H1 (cell line): ENCODE results near the gene AHDC1. TPM values are rescaled to one million over a fixed set of nuclear protein-coding genes. Genes with fewer than 3 reads are reported as not detected.

Source experiments
- BACH1 ChIP-seq: IDR thresholded peaks from 2 replicates; pipeline ENCODE4 v1.6.1; 2012; ENCODE audit warnings: low read length, improper control_type of control experiment
- CBX5 ChIP-seq: fragments of 300-800, 300-1000 bp; sonication (generic); IDR thresholded peaks from 2 replicates; pipeline ENCODE4 v1.7.1; 2016; ENCODE audit warnings: antibody characterized with exemption, low read length, low read depth
- CEBPB ChIP-seq: IDR thresholded peaks from 2 replicates; pipeline ENCODE4 v1.6.1; 2012; ENCODE audit warnings: low read depth, low read length
- CHD2 ChIP-seq: IDR thresholded peaks from 2 replicates; pipeline ENCODE4 v1.6.1; 2012; ENCODE audit warnings: low read length, improper control_type of control experiment
- CREB1 ChIP-seq: IDR thresholded peaks from 2 replicates; pipeline ENCODE4 v1.6.1; 2012; ENCODE audit warnings: inconsistent platforms
- CTBP2 ChIP-seq: IDR thresholded peaks from 2 replicates; pipeline ENCODE4 v1.7.0; 2011; ENCODE audit warnings: borderline replicate concordance, mild to moderate bottlenecking, moderate library complexity, mixed read lengths, low read length; ENCODE audit not compliant: insufficient read depth, insufficient read length
- CTCF ChIP-seq, 3 experiments: IDR thresholded peaks; 1 replicate in 2 of 3; 2 replicates in 1 of 3; pipeline versions ENCODE4 v1.5.1 to v1.6.1; 2011; ENCODE audit warnings: low read length in 3 of 3, mild to moderate bottlenecking in 3 of 3, inconsistent platforms in 2 of 3, low read depth in 1 of 3, moderate library complexity in 1 of 3; ENCODE audit not compliant: insufficient read depth in 1 of 3; ENCODE audit errors: control extremely low read depth in 1 of 3
- FOSL1 ChIP-seq: IDR thresholded peaks from 2 replicates; pipeline ENCODE4 v1.6.1; 2011; ENCODE audit warnings: mild to moderate bottlenecking, low read depth, low read length, moderate library complexity; ENCODE audit not compliant: insufficient read depth
- JUND ChIP-seq: IDR thresholded peaks from 2 replicates; pipeline ENCODE4 v1.6.1; 2011; ENCODE audit warnings: mild to moderate bottlenecking, improper control_type of control experiment, low read length
- MAFK ChIP-seq: IDR thresholded peaks from 2 replicates; pipeline ENCODE4 v1.6.1; 2012; ENCODE audit warnings: low read depth, mild to moderate bottlenecking, improper control_type of control experiment, low read length
- MAX ChIP-seq: IDR thresholded peaks from 2 replicates; pipeline ENCODE4 v1.6.1; 2012; ENCODE audit warnings: inconsistent platforms
- POLR2A ChIP-seq, 2 experiments: IDR thresholded peaks; 1 replicate in 1 of 2; 2 replicates in 1 of 2; pipeline ENCODE4 v1.6.1; 2011; ENCODE audit warnings: low read depth in 2 of 2, low read length in 2 of 2, mild to moderate bottlenecking in 2 of 2; ENCODE audit errors: control extremely low read depth in 1 of 2
- RBBP5 ChIP-seq: IDR thresholded peaks from 2 replicates; pipeline ENCODE4 v1.7.1; 2012; ENCODE audit warnings: low read depth, mild to moderate bottlenecking, inconsistent platforms, low read length, moderate library complexity, borderline replicate concordance
- RFX5 ChIP-seq: IDR thresholded peaks from 2 replicates; pipeline ENCODE4 v1.6.1; 2011; ENCODE audit warnings: low read depth, low read length, improper control_type of control experiment, borderline replicate concordance
- SIX5 ChIP-seq: IDR thresholded peaks from 2 replicates; pipeline ENCODE4 v1.6.1; 2011; ENCODE audit warnings: mild to moderate bottlenecking, low read depth, low read length
- TCF12 ChIP-seq: IDR thresholded peaks from 2 replicates; pipeline ENCODE4 v1.6.1; 2011; ENCODE audit warnings: low read depth, mild to moderate bottlenecking, low read length
- polyA plus RNA-seq, 7 experiments: library from polyadenylated mRNA; depleted of rRNA in 3 of 7; stranded (reverse) in 5 of 7; unstranded in 2 of 7; fragments of >200 nt in 5 of 7; fragments of 200-250 nt in 2 of 7; gene quantifications; 1 replicate in 5 of 7; 2 replicates in 1 of 7; 4 replicates in 1 of 7; pipeline versions ENCODE4 v1.2.1 to v1.2.3, GENCODE V29; 2011 to 2013; ENCODE audit warnings: missing spikeins in 2 of 7, mixed read lengths in 2 of 7
- total RNA-seq: library from RNA; stranded (reverse); fragmentation: NEBNext Ultra II Directional; extraction: Animal tissue kit (Norgen Biotek cat#: 25700); gene quantifications from 2 replicates; pipeline ENCODE4 v1.2.1, GENCODE V29; 2021

AHDC1 gene
- total and polyA plus RNA-seq, 2 of the 8 experiments (the other 6 are each of a cell fraction or from before 2014, with no cell fraction given): 4.4 to 35.1 TPM

- TF ChIP-seq RFX5 (no peak), MAFK (no peak), CTBP2 (no peak), TCF12 (no peak), CREB1 (no peak), BACH1 (no peak), SIX5 (no peak), CTCF (IDR thresholded peaks at IDR 0.05; ENCODE audit: control extremely low read depth in 1 of 3, insufficient read depth in 1 of 3, low read depth in 1 of 3, low read length in 3 of 3) (peak; percentile 72 to 92 (median 80)), CBX5 (no peak), RBBP5 (peak; percentile 56; the same call in 1 of the 2 replicates), JUND (no peak), FOSL1 (no peak), CHD2 (peak; percentile 27; the same call in 1 of the 2 replicates), POLR2A (IDR thresholded peaks at IDR 0.05; ENCODE audit: control extremely low read depth in 1 of 2, low read depth in 2 of 2, low read length in 2 of 2) (no peak), MAX (peak; percentile 54), CEBPB (no peak)
- TF ChIP-seq, all 59 proteins: peak for 6
Measured at GRCh38 chr1:27643600-27644368, 39.8 kb upstream of the AHDC1 start (continued).
